Smooth muscle cell (in vitro differentiated cells): ENCODE data around the gene PCDH9. TPM values are rescaled to one million over a fixed set of nuclear protein-coding genes. Genes with fewer than 3 reads are reported as not detected.

Experiments used
- DNase-seq: peaks from one replicate; lab custom pipeline; 2025; ENCODE audit not compliant: unreplicated experiment; lab: John Stamatoyannopoulos, UW
- H2AFZ ChIP-seq: fragments of 200-600 bp; sonication (generic); 2 replicates; pipeline ENCODE4 v1.6.0; 2016; ENCODE audit warnings: antibody characterized with exemption, low read depth, mild to moderate bottlenecking
- H3F3A ChIP-seq: fragments of 200-600 bp; sonication (generic); 2 replicates; pipeline ENCODE4 v1.6.0; 2017; ENCODE audit warnings: antibody characterized with exemption, low read depth
- H3K27ac ChIP-seq: fragments of 200-600 bp; sonication (generic); 2 replicates; pipeline ENCODE4 v1.5.1; 2016; ENCODE audit warnings: low read depth, mild to moderate bottlenecking
- H3K27me3 ChIP-seq: fragments of 200-600 bp; sonication (generic); 2 replicates; pipeline ENCODE4 v1.6.1; 2016; ENCODE audit warnings: low read depth, mild to moderate bottlenecking
- H3K36me3 ChIP-seq: fragments of 200-600 bp; sonication (generic); 2 replicates; pipeline ENCODE4 v1.5.1; 2016; ENCODE audit warnings: low read depth
- H3K4me1 ChIP-seq: fragments of 200-600 bp; sonication (generic); 2 replicates; pipeline ENCODE4 v1.5.1; 2016; ENCODE audit warnings: low read depth
- H3K4me2 ChIP-seq: fragments of 200-600 bp; sonication (generic); 2 replicates; pipeline ENCODE4 v1.6.0; 2016; ENCODE audit warnings: mild to moderate bottlenecking
- H3K4me3 ChIP-seq: fragments of 200-600 bp; sonication (generic); 2 replicates; pipeline ENCODE4 v1.5.1; 2016; ENCODE audit warnings: mild to moderate bottlenecking
- H3K79me2 ChIP-seq: fragments of 200-600 bp; sonication (generic); 2 replicates; pipeline ENCODE4 v1.6.0; 2016; ENCODE audit warnings: low read depth, mild to moderate bottlenecking
- H3K9ac ChIP-seq: fragments of 200-600 bp; sonication (generic); 2 replicates; pipeline ENCODE4 v1.6.0; 2016; ENCODE audit warnings: low read depth
- H3K9me3 ChIP-seq: fragments of 200-600 bp; sonication (generic); replicated peaks from 2 replicates; pipeline ENCODE4 v1.5.1; 2016; ENCODE audit warnings: low read depth
- H4K20me1 ChIP-seq: fragments of 200-600 bp; sonication (generic); 2 replicates; pipeline ENCODE4 v1.6.0; 2016; ENCODE audit warnings: low read depth
- WGBS: methylation state at CpG from one replicate; pipeline ENCODE4 v1.1.7; 2016; ENCODE audit warnings: low lambda C conversion rate; 5-methylcytosine and 5-hydroxymethylcytosine counted together
- polyA plus RNA-seq: library from polyadenylated mRNA; unstranded; fragments of >200 nt; fragmentation: Nextera tagmentation; extraction: Ambion mirVana; gene quantifications from 2 replicates; pipeline ENCODE4 v1.2.1, GENCODE V29; 2016
- total RNA-seq: library from RNA; depleted of rRNA; stranded (reverse); fragments of >200 nt; gene quantifications from 2 replicates; pipeline ENCODE4 v1.2.3, GENCODE V29; 2014
- TF ChIP-seq, protein P1 (sequence below): fragments of 200-600 bp; sonication (generic); IDR thresholded peaks from 2 replicates; pipeline ENCODE4 v1.5.1; 2017; ENCODE audit warnings: borderline replicate concordance, mild to moderate bottlenecking, antibody characterized with exemption; ENCODE audit not compliant: insufficient read depth, poor library complexity, severe bottlenecking

PCDH9 gene
- total and polyA plus RNA-seq, 2 experiments from 2014 or later = 0.65 to 1.9 TPM

- Histone ChIP-seq H3K27ac (no peak overlapping the region), H3K4me1 (no peaks in the 10 kb centered on the region), H3F3A (no peaks in the 10 kb centered on the region), H3K4me2 (no peak overlapping the region), H3K36me3 (no peaks in the 10 kb centered on the region), H3K27me3 (no peaks in the 10 kb centered on the region), H3K4me3 (no peak overlapping the region), H3K9ac (no peak overlapping the region), H3K79me2 (no peaks in the 10 kb centered on the region), H3K9me3 (no peaks in the 10 kb centered on the region), H4K20me1 (no peaks in the 10 kb centered on the region), H2AFZ (no peak overlapping the region)
- no peak for DNase-seq
- TF ChIP-seq, protein P1, sequence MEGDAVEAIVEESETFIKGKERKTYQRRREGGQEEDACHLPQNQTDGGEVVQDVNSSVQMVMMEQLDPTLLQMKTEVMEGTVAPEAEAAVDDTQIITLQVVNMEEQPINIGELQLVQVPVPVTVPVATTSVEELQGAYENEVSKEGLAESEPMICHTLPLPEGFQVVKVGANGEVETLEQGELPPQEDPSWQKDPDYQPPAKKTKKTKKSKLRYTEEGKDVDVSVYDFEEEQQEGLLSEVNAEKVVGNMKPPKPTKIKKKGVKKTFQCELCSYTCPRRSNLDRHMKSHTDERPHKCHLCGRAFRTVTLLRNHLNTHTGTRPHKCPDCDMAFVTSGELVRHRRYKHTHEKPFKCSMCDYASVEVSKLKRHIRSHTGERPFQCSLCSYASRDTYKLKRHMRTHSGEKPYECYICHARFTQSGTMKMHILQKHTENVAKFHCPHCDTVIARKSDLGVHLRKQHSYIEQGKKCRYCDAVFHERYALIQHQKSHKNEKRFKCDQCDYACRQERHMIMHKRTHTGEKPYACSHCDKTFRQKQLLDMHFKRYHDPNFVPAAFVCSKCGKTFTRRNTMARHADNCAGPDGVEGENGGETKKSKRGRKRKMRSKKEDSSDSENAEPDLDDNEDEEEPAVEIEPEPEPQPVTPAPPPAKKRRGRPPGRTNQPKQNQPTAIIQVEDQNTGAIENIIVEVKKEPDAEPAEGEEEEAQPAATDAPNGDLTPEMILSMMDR = no peak
- 90% methylated on average over 5 of the region's 5 CpGs for WGBS
These were observed 963.4 kb downstream of the PCDH9 start for GRCh38 chr13:66266761-66267160.

- 93% methylated on average over 1 of the region's 1 CpG for WGBS
- no peaks in the 10 kb centered on the region for H3K27me3 ChIP-seq
- H3K79me2 ChIP-seq = no peaks in the 10 kb centered on the region
These were observed 963.8 kb downstream of the PCDH9 start for GRCh38 chr13:66266348-66266747.

GRCh38 chr13:66265371-66265770, 964.8 kb downstream of the PCDH9 start:
- no peaks in the 10 kb centered on the region for H3K36me3 ChIP-seq
- H3K79me2 ChIP-seq = no peaks in the 10 kb centered on the region
- no peaks in the 10 kb centered on the region for H3K4me1 ChIP-seq
- H3K9ac ChIP-seq = no peak overlapping the region
- H3K4me2 ChIP-seq = no peak overlapping the region
- H3K4me3 ChIP-seq = no peak overlapping the region
- no peaks in the 10 kb centered on the region for H3F3A ChIP-seq
- no peaks in the 10 kb centered on the region for H4K20me1 ChIP-seq
- no peaks in the 10 kb centered on the region for H3K9me3 ChIP-seq
- no peak overlapping the region for H3K27ac ChIP-seq
- TF ChIP-seq, protein P1 = no peak
- no peak overlapping the region for H2AFZ ChIP-seq
- no peaks in the 10 kb centered on the region for H3K27me3 ChIP-seq
- DNase-seq = no peak
- WGBS = 90% methylated on average over 4 of the region's 4 CpGs

More at GRCh38 chr13:66266348-66266747, 963.8 kb downstream of the PCDH9 start:
- Histone ChIP-seq H3K9ac (no peak overlapping the region), H3K27ac (no peak overlapping the region), H3K9me3 (no peaks in the 10 kb centered on the region), H3K4me3 (no peak overlapping the region), H3K4me2 (no peak overlapping the region), H3K4me1 (no peaks in the 10 kb centered on the region), H3F3A (no peaks in the 10 kb centered on the region), H3K36me3 (no peaks in the 10 kb centered on the region), H4K20me1 (no peaks in the 10 kb centered on the region), H2AFZ (no peak overlapping the region)
- TF ChIP-seq, protein P1 = no peak
- no peak for DNase-seq

DNA sequence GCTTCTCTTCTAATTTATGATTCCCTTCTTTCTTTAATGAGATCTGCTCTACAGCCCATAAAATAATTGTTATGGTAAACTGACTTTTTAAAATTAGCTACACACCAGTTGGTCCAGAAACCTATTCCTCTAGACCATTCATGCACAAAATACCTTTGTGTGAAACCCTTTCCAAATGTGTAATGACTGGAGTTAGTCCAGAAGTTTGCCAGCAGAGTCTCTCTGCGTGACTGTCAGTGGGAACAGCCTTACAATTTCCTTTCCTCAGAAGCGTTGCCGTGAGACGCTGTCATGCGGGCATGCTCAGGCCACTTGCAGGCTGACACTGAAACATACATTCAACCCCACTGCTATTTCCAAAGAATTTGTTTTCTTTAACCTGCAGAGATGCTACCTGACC, 965.2 kb downstream of the PCDH9 start:
- Histone ChIP-seq H3K4me3 (no peak overlapping the region), H3K9ac (no peak overlapping the region), H3K4me2 (no peak overlapping the region), H3K4me1 (no peaks in the 10 kb centered on the region), H4K20me1 (no peaks in the 10 kb centered on the region), H3K36me3 (no peaks in the 10 kb centered on the region), H3F3A (no peaks in the 10 kb centered on the region), H2AFZ (no peak overlapping the region), H3K79me2 (no peaks in the 10 kb centered on the region), H3K27ac (no peak overlapping the region), H3K27me3 (no peaks in the 10 kb centered on the region), H3K9me3 (no peaks in the 10 kb centered on the region)
- 88% methylated on average over 5 of the region's 5 CpGs for WGBS
- DNase-seq = no peak
- TF ChIP-seq, protein P1 = no peak
